ENCODE data around the gene TMC6. TPM values are rescaled to one million over a fixed set of nuclear protein-coding genes. Genes with fewer than 3 reads are reported as not detected.

Gene TMC6
- total RNA-seq, 1 donor from 2014 or later = 19.6 TPM

- TF ChIP-seq CTCF (IDR thresholded peaks at IDR 0.05) = peak; percentile 99
- Mint-ChIP-seq H3K4me3 (ENCODE audit: unreplicated experiment) (no peak overlapping the region), H3K9me3 (ENCODE audit: low read depth) (no peaks in the 10 kb centered on the region), H3K4me1 (ENCODE audit: low read depth) (peaks cover 10% of the 10 kb centered on the region), H3K36me3 (ENCODE audit: low read depth) (no peaks in the 10 kb centered on the region), H3K27ac (ENCODE audit: unreplicated experiment) (no peak overlapping the region), H3K27me3 (ENCODE audit: low read depth) (no peaks in the 10 kb centered on the region)
- no peak for DNase-seq (ENCODE audit: low spot score)
Observed at GRCh38 chr17:78112518-78113471, 15.8 kb downstream of the TMC6 start.

DNA sequence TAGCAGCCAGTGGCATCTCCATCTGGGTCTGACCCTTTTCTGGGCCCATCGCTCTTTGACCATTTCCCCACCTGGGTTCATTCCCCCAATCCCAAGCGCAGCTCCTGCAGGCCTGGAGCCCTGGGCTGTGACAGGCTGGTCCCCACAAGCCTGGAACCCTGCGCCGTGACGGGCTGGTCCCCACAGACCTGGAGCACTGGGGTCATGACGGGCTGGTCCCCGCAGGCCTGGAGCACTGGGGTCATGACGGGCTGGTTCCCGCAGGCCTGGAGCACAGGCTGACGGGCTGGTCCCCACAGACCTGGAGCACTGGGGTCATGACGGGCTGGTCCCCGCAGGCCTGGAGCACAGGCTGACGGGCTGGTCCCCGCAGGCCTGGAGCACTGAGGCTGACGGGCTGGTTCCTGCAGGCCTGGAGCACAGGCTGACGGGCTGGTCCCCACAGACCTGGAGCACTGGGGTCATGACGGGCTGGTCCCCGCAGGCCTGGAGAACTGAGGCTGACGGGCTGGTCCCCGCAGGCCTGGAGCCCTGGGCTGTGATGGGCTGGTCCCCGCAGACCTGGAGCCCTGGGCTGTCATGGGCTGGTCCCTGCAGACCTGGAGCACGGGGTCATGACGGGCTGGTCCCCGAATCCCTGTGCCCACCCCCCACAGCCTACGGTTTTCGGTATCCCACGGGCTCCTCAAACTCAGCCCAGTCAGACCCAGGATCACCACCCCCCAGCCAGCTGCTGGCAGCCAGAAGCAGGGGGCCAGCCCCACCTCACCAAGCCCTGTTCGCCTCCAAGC lies 16.6 kb downstream of the TMC6 start:
- peaks cover 2% of the 10 kb centered on the region for H3K36me3 Mint-ChIP-seq (ENCODE audit: low read depth)
- no peak overlapping the region for H3K4me3 Mint-ChIP-seq (ENCODE audit: unreplicated experiment)
- H3K4me1 Mint-ChIP-seq (ENCODE audit: low read depth) = peaks cover 10% of the 10 kb centered on the region
- no peak for TF ChIP-seq CTCF (IDR thresholded peaks at IDR 0.05)
- H3K27ac Mint-ChIP-seq (ENCODE audit: unreplicated experiment) = no peak overlapping the region
- H3K9me3 Mint-ChIP-seq (ENCODE audit: low read depth) = no peaks in the 10 kb centered on the region
- DNase-seq (ENCODE audit: low spot score) = no peak
- no peaks in the 10 kb centered on the region for H3K27me3 Mint-ChIP-seq (ENCODE audit: low read depth)

DNA sequence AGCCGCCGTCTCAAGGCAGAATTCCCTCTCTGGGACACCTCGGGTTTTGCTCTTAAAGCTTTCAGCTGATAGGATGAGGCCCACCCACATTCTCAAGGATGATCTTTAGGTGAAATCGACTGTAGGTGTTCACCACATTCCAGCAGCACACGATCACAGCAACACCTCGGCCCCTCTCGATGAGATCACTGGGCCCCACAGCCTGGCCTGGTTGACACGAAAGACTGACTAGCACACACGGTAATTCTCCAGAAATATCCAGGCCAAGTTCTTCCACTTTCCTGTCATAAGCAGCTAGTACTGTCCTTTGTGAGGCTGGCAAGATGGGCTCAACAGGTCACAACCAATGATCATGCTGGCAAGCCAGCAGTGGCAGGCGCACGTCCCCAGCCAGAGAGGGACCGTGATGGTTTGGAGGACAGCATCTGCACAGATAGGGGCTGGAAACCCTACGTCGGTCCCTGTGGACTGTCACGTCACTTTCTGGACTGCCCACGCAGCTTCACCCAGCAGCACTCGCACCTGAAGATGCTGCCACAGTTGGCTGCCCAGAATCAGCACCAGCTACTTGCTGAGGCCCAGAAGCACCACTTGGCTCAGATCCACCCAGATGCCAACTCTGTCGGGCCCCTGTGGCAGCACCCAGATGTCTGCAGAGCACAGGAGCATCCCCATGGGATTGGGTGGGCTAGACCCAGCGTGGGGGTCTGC lies 17.4 kb downstream of the TMC6 start:
- H3K4me1 Mint-ChIP-seq (ENCODE audit: low read depth) = peaks cover 10% of the 10 kb centered on the region
- H3K27ac Mint-ChIP-seq (ENCODE audit: unreplicated experiment) = no peak overlapping the region
- TF ChIP-seq CTCF (IDR thresholded peaks at IDR 0.05) = no peak
- H3K27me3 Mint-ChIP-seq (ENCODE audit: low read depth) = no peaks in the 10 kb centered on the region
- H3K4me3 Mint-ChIP-seq (ENCODE audit: unreplicated experiment) = no peak overlapping the region
- no peak for DNase-seq (ENCODE audit: low spot score)
- H3K36me3 Mint-ChIP-seq (ENCODE audit: low read depth) = peaks cover 2% of the 10 kb centered on the region
- no peaks in the 10 kb centered on the region for H3K9me3 Mint-ChIP-seq (ENCODE audit: low read depth)

DNA sequence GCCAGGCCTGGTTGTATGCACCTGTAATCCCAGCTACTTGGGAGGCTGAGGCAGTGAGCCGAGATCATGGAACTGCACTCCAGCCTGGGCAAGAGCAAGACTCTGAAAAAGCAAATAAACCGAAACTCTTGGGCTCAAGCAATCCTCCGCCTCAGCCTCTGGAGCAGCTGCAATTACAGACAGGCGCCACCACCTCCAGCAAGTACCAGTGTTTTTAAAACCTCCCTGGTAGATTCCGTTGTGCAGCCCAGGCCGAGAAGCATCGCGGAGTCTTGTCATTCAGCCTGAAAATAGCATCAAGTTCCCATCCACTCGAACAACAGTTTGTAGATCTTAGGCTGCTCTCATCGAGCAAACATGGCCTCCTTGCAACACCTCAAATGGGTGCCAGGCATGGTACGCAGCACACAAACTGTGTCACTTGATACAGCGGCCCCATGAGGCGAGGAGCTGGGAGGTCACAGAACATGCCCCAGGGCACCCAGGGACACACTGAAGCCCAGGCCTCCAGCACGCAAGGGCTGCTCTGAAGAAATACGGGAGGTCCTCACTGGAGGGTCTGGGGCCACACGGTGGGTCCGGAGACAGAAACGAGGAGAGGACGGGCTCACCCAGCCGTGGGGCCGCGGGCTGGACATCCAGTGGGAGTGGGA lies 18.1 kb downstream of the TMC6 start:
- H3K4me1 Mint-ChIP-seq (ENCODE audit: low read depth) = peaks cover 14% of the 10 kb centered on the region
- H3K27ac Mint-ChIP-seq (ENCODE audit: unreplicated experiment) = no peak overlapping the region
- DNase-seq (ENCODE audit: low spot score) = peak; percentile 66
- TF ChIP-seq CTCF (IDR thresholded peaks at IDR 0.05) = no peak
- H3K27me3 Mint-ChIP-seq (ENCODE audit: low read depth) = no peaks in the 10 kb centered on the region
- H3K4me3 Mint-ChIP-seq (ENCODE audit: unreplicated experiment) = no peak overlapping the region
- H3K9me3 Mint-ChIP-seq (ENCODE audit: low read depth) = no peaks in the 10 kb centered on the region
- peaks cover 2% of the 10 kb centered on the region for H3K36me3 Mint-ChIP-seq (ENCODE audit: low read depth)
